ENCODE results near the gene PDIA6.

- TF ChIP-seq ISL1 (CRISPR knock-in tag; IDR thresholded peaks at IDR 0.05), result no peak
- TF ChIP-seq, protein P1, sequence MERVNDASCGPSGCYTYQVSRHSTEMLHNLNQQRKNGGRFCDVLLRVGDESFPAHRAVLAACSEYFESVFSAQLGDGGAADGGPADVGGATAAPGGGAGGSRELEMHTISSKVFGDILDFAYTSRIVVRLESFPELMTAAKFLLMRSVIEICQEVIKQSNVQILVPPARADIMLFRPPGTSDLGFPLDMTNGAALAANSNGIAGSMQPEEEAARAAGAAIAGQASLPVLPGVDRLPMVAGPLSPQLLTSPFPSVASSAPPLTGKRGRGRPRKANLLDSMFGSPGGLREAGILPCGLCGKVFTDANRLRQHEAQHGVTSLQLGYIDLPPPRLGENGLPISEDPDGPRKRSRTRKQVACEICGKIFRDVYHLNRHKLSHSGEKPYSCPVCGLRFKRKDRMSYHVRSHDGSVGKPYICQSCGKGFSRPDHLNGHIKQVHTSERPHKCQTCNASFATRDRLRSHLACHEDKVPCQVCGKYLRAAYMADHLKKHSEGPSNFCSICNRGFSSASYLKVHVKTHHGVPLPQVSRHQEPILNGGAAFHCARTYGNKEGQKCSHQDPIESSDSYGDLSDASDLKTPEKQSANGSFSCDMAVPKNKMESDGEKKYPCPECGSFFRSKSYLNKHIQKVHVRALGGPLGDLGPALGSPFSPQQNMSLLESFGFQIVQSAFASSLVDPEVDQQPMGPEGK (CRISPR knock-in tag; IDR thresholded peaks at IDR 0.05; ENCODE audit: borderline replicate concordance), result no peak
Measured at GRCh38 chr2:10757814-10758286, 54.7 kb downstream of the PDIA6 start.

All from SK-N-SH treated with all-trans-retinoic acid at 6 μM for 48 hours (cell line).